ENCODE data around the gene GTF2F2. TPM values are rescaled to one million over a fixed set of nuclear protein-coding genes. Genes with fewer than 3 reads are reported as not detected.

GTF2F2 gene
- total RNA-seq, 3 donors from 2014 or later (not counting 1 experiment from before 2014, with no cell fraction given), result 13.6 to 16.4 (median 15.7) TPM

DNA sequence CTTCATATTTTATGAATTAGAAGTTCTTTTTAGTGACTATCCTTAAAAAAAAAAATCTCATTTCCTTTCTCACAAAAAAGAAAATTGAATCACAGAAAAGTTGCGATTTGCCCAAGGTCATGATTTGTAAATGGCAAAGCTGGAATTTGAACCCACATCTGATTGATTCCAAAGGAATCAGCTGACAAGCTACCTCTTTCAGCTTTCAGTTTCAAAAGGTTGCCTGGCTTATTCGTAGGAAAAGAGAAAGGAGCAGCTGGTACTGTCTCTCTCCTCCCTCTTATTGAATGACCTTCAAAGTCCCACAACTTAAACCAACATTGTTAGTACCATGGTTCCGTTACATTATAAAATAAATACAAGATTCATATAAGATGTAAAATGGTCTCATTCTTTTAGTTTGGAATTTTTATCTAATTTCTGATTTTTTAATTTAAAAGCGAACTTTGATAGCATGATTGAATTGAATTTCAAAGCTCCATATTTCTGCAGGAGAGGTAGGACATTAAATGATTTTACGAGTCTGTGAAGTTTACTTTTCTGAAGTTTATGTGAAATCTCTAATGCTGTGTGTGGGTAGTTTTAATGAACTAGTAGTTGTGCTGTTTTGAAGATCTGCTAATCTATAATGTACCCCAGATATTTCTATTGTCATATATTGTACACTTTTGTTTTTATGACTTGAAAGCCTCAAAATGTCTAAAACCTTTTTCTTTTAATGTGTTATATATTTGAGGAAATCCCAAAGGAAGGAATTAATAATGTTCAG lies 99.0 kb downstream of the GTF2F2 start:
- H3K4me1 Mint-ChIP-seq, result peaks cover 8 to 19% of the 10 kb centered on the region in 2 donors
- no peaks in the 10 kb centered on the region for H3K9me3 Mint-ChIP-seq
- intact Hi-C loops (cut with micrococcal nuclease), result no loop called here
- H3K27me3 Mint-ChIP-seq (ENCODE audit: low read depth in 2 of 2), result no peaks in the 10 kb centered on the region
- Histone ChIP-seq H3K4me3 (ENCODE audit: low read length) (no peak overlapping the region), H3K27ac (ENCODE audit: low read length) (no peak overlapping the region), H3K9me3 (ENCODE audit: control insufficient read depth, insufficient read depth, low read length) (no peaks in the 10 kb centered on the region), H3K4me1 (ENCODE audit: control insufficient read depth, insufficient read depth, low read length) (no peaks in the 10 kb centered on the region), H3K27me3 (ENCODE audit: control insufficient read depth, insufficient read depth, low read length) (no peaks in the 10 kb centered on the region), H3K36me3 (ENCODE audit: control insufficient read depth, insufficient read depth, low read length) (no peaks in the 10 kb centered on the region)
- ATAC-seq (no peak), DNase-seq (no peak)
- no peak overlapping the region for H3K4me3 Mint-ChIP-seq
- H3K27ac Mint-ChIP-seq, result no peak overlapping the region
- no peaks in the 10 kb centered on the region for H3K36me3 Mint-ChIP-seq
- WGBS (ENCODE audit: insufficient coverage), result 80% methylated on average over 4 of the region's 5 CpGs
- TF ChIP-seq CTCF (IDR thresholded peaks at IDR 0.05), result no peak

DNA sequence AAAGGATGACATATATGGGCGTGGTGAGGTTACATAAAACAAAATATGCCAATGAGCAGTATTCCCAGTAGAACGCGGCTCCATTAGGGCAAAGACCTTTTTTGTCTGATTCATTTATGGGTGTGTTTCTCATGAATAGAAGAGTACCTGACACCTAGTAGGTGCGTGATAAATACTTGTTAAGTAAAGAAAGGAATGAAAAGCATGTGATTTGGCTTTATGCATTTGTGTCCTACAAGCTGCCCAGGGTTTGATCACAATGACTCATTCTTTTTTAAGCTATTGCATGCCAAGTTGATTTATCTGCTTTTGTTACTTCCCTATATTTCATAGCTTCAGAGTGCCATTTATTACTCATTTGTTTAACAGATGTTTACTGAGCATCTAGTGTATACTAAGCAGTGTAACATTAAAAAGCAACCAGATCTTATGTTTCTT lies 99.6 kb downstream of the GTF2F2 start:
- H3K9me3 ChIP-seq (ENCODE audit: control insufficient read depth, insufficient read depth, low read length), result no peaks in the 10 kb centered on the region

GRCh38 chr13:45220403-45220802 lies 100.1 kb downstream of the GTF2F2 start:
- Histone ChIP-seq H3K27me3 (ENCODE audit: control insufficient read depth, insufficient read depth, low read length) (no peaks in the 10 kb centered on the region), H3K9me3 (ENCODE audit: control insufficient read depth, insufficient read depth, low read length) (no peaks in the 10 kb centered on the region), H3K27ac (ENCODE audit: low read length) (no peak overlapping the region), H3K4me3 (ENCODE audit: low read length) (no peak overlapping the region), H3K4me1 (ENCODE audit: control insufficient read depth, insufficient read depth, low read length) (no peaks in the 10 kb centered on the region), H3K36me3 (ENCODE audit: control insufficient read depth, insufficient read depth, low read length) (no peaks in the 10 kb centered on the region)
- Mint-ChIP-seq H3K9me3 (no peaks in the 10 kb centered on the region), H3K36me3 (no peaks in the 10 kb centered on the region), H3K4me1 (peaks cover 8 to 19% of the 10 kb centered on the region in 2 donors), H3K27ac (no peak overlapping the region), H3K4me3 (no peak overlapping the region), H3K27me3 (ENCODE audit: low read depth in 2 of 2) (no peaks in the 10 kb centered on the region)
- no peak for TF ChIP-seq CTCF (IDR thresholded peaks at IDR 0.05)
- 96% methylated on average over 4 of the region's 4 CpGs for WGBS (ENCODE audit: insufficient coverage)
- intact Hi-C loops (cut with micrococcal nuclease), result no loop called here
- DNase-seq, result no peak
- no peak for ATAC-seq

More for the DNA sequence above, 99.6 kb downstream of the GTF2F2 start:
- H3K27me3 Mint-ChIP-seq (ENCODE audit: low read depth in 2 of 2), result no peaks in the 10 kb centered on the region
- H3K27ac ChIP-seq (ENCODE audit: low read length), result no peak overlapping the region
- peaks cover 8 to 19% of the 10 kb centered on the region in 2 donors for H3K4me1 Mint-ChIP-seq
- ATAC-seq (no peak), DNase-seq (no peak)
- H3K36me3 Mint-ChIP-seq, result no peaks in the 10 kb centered on the region
- no peaks in the 10 kb centered on the region for H3K27me3 ChIP-seq (ENCODE audit: control insufficient read depth, insufficient read depth, low read length)
- WGBS (ENCODE audit: insufficient coverage), result 75% methylated on average over 4 of the region's 4 CpGs
- intact Hi-C loops (cut with micrococcal nuclease), result no loop called here
- no peaks in the 10 kb centered on the region for H3K36me3 ChIP-seq (ENCODE audit: control insufficient read depth, insufficient read depth, low read length)
- no peak for TF ChIP-seq CTCF (IDR thresholded peaks at IDR 0.05)
- no peaks in the 10 kb centered on the region for H3K9me3 Mint-ChIP-seq
- no peak overlapping the region for H3K4me3 Mint-ChIP-seq
- H3K27ac Mint-ChIP-seq, result no peak overlapping the region
- H3K4me1 ChIP-seq (ENCODE audit: control insufficient read depth, insufficient read depth, low read length), result no peaks in the 10 kb centered on the region
- no peak overlapping the region for H3K4me3 ChIP-seq (ENCODE audit: low read length)

DNA sequence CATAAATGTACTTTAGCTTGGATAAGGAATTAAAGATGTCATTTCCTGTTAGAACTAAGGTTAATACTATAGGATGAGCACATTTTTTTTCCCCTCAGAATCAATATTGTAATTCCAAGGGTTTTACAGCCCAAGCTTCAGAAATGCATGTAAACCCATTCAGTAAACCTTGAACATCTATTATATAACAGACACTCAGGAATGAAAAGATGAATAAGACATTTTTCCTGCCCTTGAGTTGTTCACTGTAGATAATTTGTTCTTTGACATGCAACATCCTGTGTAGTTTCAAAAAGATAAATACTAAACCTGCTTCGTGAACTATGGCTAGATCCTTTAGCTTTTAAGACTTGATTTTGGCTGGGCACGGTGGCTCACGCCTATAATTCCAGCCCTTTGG lies 102.2 kb downstream of the GTF2F2 start:
- ATAC-seq, result no peak
- TF ChIP-seq CTCF (IDR thresholded peaks at IDR 0.05), result no peak
- no peak overlapping the region for H3K4me3 ChIP-seq (ENCODE audit: low read length)
- no peak for DNase-seq
- H3K27me3 Mint-ChIP-seq (ENCODE audit: low read depth in 2 of 2), result no peaks in the 10 kb centered on the region
- H3K27ac ChIP-seq (ENCODE audit: low read length), result no peak overlapping the region
- H3K27me3 ChIP-seq (ENCODE audit: control insufficient read depth, insufficient read depth, low read length), result no peaks in the 10 kb centered on the region
- WGBS (ENCODE audit: insufficient coverage), result 99% methylated on average over 3 of the region's 3 CpGs
- intact Hi-C loops (cut with micrococcal nuclease), result no loop called here
- H3K27ac Mint-ChIP-seq, result no peak overlapping the region
- H3K9me3 Mint-ChIP-seq, result no peaks in the 10 kb centered on the region
- H3K9me3 ChIP-seq (ENCODE audit: control insufficient read depth, insufficient read depth, low read length), result no peaks in the 10 kb centered on the region
- no peaks in the 10 kb centered on the region for H3K36me3 ChIP-seq (ENCODE audit: control insufficient read depth, insufficient read depth, low read length)
- H3K4me1 ChIP-seq (ENCODE audit: control insufficient read depth, insufficient read depth, low read length), result no peaks in the 10 kb centered on the region
- H3K4me1 Mint-ChIP-seq, result peaks cover 8 to 24% of the 10 kb centered on the region in 2 donors
- no peak overlapping the region for H3K4me3 Mint-ChIP-seq
- no peaks in the 10 kb centered on the region for H3K36me3 Mint-ChIP-seq
